HEK293 (cell line): ENCODE measurements around the gene NCAPD3.

Source experiments
- CTCF ChIA-PET: fragments of 350-600 bp; formaldehyde crosslinking; extraction: SDS; loops from one replicate; lab custom pipeline; 2021; ENCODE audit warnings: antibody characterized with exemption; lab: Yijun Ruan, JAX
- POLR2A ChIA-PET: fragments of 300-600 bp; formaldehyde crosslinking; extraction: SDS; loops from one replicate; lab custom pipeline; 2020; ENCODE audit warnings: antibody characterized with exemption, inconsistent platforms; lab: Yijun Ruan, JAX
- H3K27ac ChIP-seq: fragments of 200-500 bp; sonication (Bioruptor generic); 2 replicates; pipeline ENCODE4 v1.5.1; 2014; ENCODE audit warnings: low read depth, low read length, control low read depth, inconsistent platforms; ENCODE audit errors: extremely low read depth
- H3K36me3 ChIP-seq, 2 experiments: fragments of 200-500 bp in 1 of 2; sonication (Bioruptor generic) in 1 of 2; 1 replicate in 1 of 2; 2 replicates in 1 of 2; pipeline ENCODE4 v1.5.1; 2014 to 2017; ENCODE audit warnings: inconsistent platforms in 2 of 2, low read length in 2 of 2; ENCODE audit not compliant: control insufficient read depth in 2 of 2, insufficient read depth in 1 of 2
- H3K4me1 ChIP-seq: fragments of 200-500 bp; sonication (Bioruptor generic); 2 replicates; pipeline ENCODE4 v1.5.1; 2014; ENCODE audit warnings: mild to moderate bottlenecking, low read length, inconsistent platforms; ENCODE audit not compliant: control insufficient read depth, insufficient read depth
- H3K4me3 ChIP-seq: 2 replicates; pipeline ENCODE4 v1.5.1; 2011; ENCODE audit warnings: low read depth, mild to moderate bottlenecking, control low read depth, low read length, moderate library complexity
- H3K9me3 ChIP-seq: fragments of 200-500 bp; sonication (Bioruptor generic); 2 replicates; pipeline ENCODE4 v1.5.1; 2014; ENCODE audit warnings: low read depth, low read length, inconsistent platforms; ENCODE audit not compliant: control insufficient read depth, insufficient read depth
- ATF2 ChIP-seq: fragments of 450-650 bp; formaldehyde crosslinking; IDR thresholded peaks from 2 replicates; pipeline ENCODE4 v1.5.1; 2016; ENCODE audit warnings: missing biosample characterization, missing genetic modification characterization, low read depth
- BCL11A ChIP-seq: fragments of 450-650 bp; formaldehyde crosslinking; IDR thresholded peaks from 2 replicates; pipeline ENCODE4 v1.5.1; 2016; ENCODE audit warnings: low read depth, missing biosample characterization, missing genetic modification characterization
- GFI1B ChIP-seq: fragments of 450-650 bp; formaldehyde crosslinking; IDR thresholded peaks from 2 replicates; pipeline ENCODE4 v1.5.1; 2016; ENCODE audit warnings: missing biosample characterization, missing genetic modification characterization
- GLI4 ChIP-seq: fragments of 450-650 bp; formaldehyde crosslinking; IDR thresholded peaks from 2 replicates; pipeline ENCODE4 v1.5.1; 2016; ENCODE audit warnings: missing biosample characterization, missing genetic modification characterization
- KLF9 ChIP-seq: fragments of 450-650 bp; formaldehyde crosslinking; IDR thresholded peaks from 2 replicates; pipeline ENCODE4 v1.5.1; 2016; ENCODE audit warnings: missing biosample characterization, missing genetic modification characterization, low read depth
- ZBTB6 ChIP-seq: fragments of 450-650 bp; formaldehyde crosslinking; IDR thresholded peaks from 2 replicates; pipeline ENCODE4 v1.5.1; 2017; ENCODE audit warnings: missing biosample characterization, missing genetic modification characterization
- ZEB2 ChIP-seq: fragments of 450-650 bp; formaldehyde crosslinking; IDR thresholded peaks from 2 replicates; pipeline ENCODE4 v1.5.1; 2016; ENCODE audit warnings: missing biosample characterization, missing genetic modification characterization
- ZFP41 ChIP-seq: fragments of 450-650 bp; formaldehyde crosslinking; IDR thresholded peaks from 2 replicates; pipeline ENCODE4 v1.5.1; 2016; ENCODE audit warnings: missing biosample characterization, missing genetic modification characterization, borderline replicate concordance
- ZNF148 ChIP-seq: fragments of 450-650 bp; formaldehyde crosslinking; IDR thresholded peaks from 2 replicates; pipeline ENCODE4 v1.5.0; 2017; ENCODE audit warnings: missing biosample characterization, missing genetic modification characterization, borderline replicate concordance
- ZNF302 ChIP-seq: fragments of 450-650 bp; formaldehyde crosslinking; IDR thresholded peaks from 2 replicates; pipeline ENCODE4 v1.5.1; 2016; ENCODE audit warnings: missing biosample characterization, missing genetic modification characterization, low read depth
- ZNF335 ChIP-seq: fragments of 450-650 bp; formaldehyde crosslinking; conservative IDR thresholded peaks from 2 replicates; pipeline ENCODE4 v1.5.1; 2016; ENCODE audit warnings: missing biosample characterization, missing genetic modification characterization
- ZNF433 ChIP-seq: fragments of 450-650 bp; formaldehyde crosslinking; IDR thresholded peaks from 2 replicates; pipeline ENCODE4 v1.5.1; 2016; ENCODE audit warnings: missing biosample characterization, missing genetic modification characterization, low read depth
- ZNF645 ChIP-seq: fragments of 450-650 bp; formaldehyde crosslinking; IDR thresholded peaks from 2 replicates; pipeline ENCODE4; 2016; ENCODE audit warnings: missing biosample characterization, missing genetic modification characterization
- TF ChIP-seq, protein P1 (sequence below): fragments of 450-650 bp; formaldehyde crosslinking; IDR thresholded peaks from 2 replicates; pipeline ENCODE4 v1.5.1; 2017; ENCODE audit warnings: missing biosample characterization, missing genetic modification characterization

NCAPD3 gene

GRCh38 chr11:134237557-134237922, 13.8 kb upstream of the NCAPD3 start:
- ChIA-PET CTCF (no interaction called here), POLR2A (interaction anchor here (1.1 kb wide), 1 partner anchor 13 kb away, joined by 4 read pairs; the partner anchor contains the start of genes NCAPD3 and VPS26B)
- peaks cover 0 to 68% of the 10 kb centered on the region in 2 experiments; a peak in 1 of 3 replicates for H3K36me3 ChIP-seq
- TF ChIP-seq BCL11A (tag by site-specific recombination) (no peak), ZEB2 (tag by site-specific recombination) (no peak), ATF2 (tag by site-specific recombination) (no peak)
- TF ChIP-seq, all 188 proteins: peak for 0
- Histone ChIP-seq H3K27ac (no peak overlapping the region), H3K4me3 (no peak overlapping the region), H3K4me1 (no peaks in the 10 kb centered on the region), H3K9me3 (no peaks in the 10 kb centered on the region)

GRCh38 chr11:134236834-134237556, 13.2 kb upstream of the NCAPD3 start:
- H3K4me1 ChIP-seq, result no peaks in the 10 kb centered on the region
- no peaks in the 10 kb centered on the region for H3K9me3 ChIP-seq
- TF ChIP-seq ZNF433 (tag by site-specific recombination) (no peak), ZNF148 (tag by site-specific recombination) (no peak), GFI1B (tag by site-specific recombination) (no peak), ZFP41 (tag by site-specific recombination) (no peak), ZBTB6 (tag by site-specific recombination) (no peak), ZNF335 (tag by site-specific recombination) (no peak), ZNF645 (tag by site-specific recombination) (no peak), ZNF302 (tag by site-specific recombination) (no peak), ATF2 (tag by site-specific recombination) (no peak), GLI4 (tag by site-specific recombination) (no peak), KLF9 (tag by site-specific recombination) (no peak)
- TF ChIP-seq, protein P1, sequence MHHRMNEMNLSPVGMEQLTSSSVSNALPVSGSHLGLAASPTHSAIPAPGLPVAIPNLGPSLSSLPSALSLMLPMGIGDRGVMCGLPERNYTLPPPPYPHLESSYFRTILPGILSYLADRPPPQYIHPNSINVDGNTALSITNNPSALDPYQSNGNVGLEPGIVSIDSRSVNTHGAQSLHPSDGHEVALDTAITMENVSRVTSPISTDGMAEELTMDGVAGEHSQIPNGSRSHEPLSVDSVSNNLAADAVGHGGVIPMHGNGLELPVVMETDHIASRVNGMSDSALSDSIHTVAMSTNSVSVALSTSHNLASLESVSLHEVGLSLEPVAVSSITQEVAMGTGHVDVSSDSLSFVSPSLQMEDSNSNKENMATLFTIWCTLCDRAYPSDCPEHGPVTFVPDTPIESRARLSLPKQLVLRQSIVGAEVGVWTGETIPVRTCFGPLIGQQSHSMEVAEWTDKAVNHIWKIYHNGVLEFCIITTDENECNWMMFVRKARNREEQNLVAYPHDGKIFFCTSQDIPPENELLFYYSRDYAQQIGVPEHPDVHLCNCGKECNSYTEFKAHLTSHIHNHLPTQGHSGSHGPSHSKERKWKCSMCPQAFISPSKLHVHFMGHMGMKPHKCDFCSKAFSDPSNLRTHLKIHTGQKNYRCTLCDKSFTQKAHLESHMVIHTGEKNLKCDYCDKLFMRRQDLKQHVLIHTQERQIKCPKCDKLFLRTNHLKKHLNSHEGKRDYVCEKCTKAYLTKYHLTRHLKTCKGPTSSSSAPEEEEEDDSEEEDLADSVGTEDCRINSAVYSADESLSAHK (tag by site-specific recombination), result no peak
- peaks cover 0 to 63% of the 10 kb centered on the region in 2 experiments; a peak in 1 of 3 replicates for H3K36me3 ChIP-seq
- H3K27ac ChIP-seq, result no peak overlapping the region
- ChIA-PET POLR2A (interaction anchor here (1.1 kb wide), 1 partner anchor 13 kb away, joined by 4 read pairs; the partner anchor contains the start of genes NCAPD3 and VPS26B), CTCF (no interaction called here)
- H3K4me3 ChIP-seq, result no peak overlapping the region
